WI38 (cell line): ENCODE data around the gene TCAP.
"Not testable (repeated sequence)": the region's sequence is repeated elsewhere in the genome, so short reads cannot be mapped to it uniquely, and the experiment has no call there.

Source experiments
- H3K4me3 ChIP-seq: 2 replicates; pipeline ENCODE4 v1.5.1; 2011; ENCODE audit warnings: low read depth, mild to moderate bottlenecking, control low read depth, low read length
- CTCF ChIP-seq: IDR thresholded peaks from 2 replicates; pipeline ENCODE4 v1.5.1; 2012; ENCODE audit warnings: low read depth, mild to moderate bottlenecking, control low read depth, low read length

TCAP gene

GRCh38 chr17:39706383-39706782 lies 41.2 kb downstream of the TCAP start:
- no peak overlapping the region for H3K4me3 ChIP-seq
- no peak for TF ChIP-seq CTCF

- no peak overlapping the region for H3K4me3 ChIP-seq
- no peak for TF ChIP-seq CTCF
Measured at GRCh38 chr17:39706921-39707337, 41.8 kb downstream of the TCAP start.

DNA sequence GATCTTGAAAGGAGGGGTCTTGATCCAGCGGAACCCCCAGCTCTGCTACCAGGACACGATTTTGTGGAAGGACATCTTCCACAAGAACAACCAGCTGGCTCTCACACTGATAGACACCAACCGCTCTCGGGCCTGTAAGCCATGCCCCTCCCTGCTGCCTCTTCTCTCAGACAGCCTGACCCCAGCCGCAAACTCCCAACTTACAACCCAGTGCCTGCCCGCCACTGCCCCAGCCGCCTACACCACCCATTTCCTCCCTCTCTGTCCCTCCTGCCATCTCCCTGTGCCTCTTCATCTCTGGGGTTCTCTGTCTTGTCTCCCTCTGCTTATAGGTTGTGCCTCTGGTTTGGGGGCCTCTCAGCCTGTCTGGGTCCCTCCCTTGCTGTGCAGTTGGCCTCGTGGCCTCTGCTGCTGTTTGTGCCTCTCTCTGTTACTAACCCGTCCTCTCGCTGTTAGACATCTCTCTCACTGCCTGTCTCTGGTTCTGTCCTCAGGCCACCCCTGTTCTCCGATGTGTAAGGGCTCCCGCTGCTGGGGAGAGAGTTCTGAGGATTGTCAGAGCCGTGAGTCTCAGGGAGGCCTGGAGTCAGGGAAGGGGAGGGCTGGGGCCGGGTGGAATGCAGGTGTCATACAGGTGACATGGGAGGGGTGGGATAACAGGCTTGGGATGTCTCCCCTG lies 44.3 kb downstream of the TCAP start:
- no peak overlapping the region for H3K4me3 ChIP-seq
- no peak for TF ChIP-seq CTCF

DNA sequence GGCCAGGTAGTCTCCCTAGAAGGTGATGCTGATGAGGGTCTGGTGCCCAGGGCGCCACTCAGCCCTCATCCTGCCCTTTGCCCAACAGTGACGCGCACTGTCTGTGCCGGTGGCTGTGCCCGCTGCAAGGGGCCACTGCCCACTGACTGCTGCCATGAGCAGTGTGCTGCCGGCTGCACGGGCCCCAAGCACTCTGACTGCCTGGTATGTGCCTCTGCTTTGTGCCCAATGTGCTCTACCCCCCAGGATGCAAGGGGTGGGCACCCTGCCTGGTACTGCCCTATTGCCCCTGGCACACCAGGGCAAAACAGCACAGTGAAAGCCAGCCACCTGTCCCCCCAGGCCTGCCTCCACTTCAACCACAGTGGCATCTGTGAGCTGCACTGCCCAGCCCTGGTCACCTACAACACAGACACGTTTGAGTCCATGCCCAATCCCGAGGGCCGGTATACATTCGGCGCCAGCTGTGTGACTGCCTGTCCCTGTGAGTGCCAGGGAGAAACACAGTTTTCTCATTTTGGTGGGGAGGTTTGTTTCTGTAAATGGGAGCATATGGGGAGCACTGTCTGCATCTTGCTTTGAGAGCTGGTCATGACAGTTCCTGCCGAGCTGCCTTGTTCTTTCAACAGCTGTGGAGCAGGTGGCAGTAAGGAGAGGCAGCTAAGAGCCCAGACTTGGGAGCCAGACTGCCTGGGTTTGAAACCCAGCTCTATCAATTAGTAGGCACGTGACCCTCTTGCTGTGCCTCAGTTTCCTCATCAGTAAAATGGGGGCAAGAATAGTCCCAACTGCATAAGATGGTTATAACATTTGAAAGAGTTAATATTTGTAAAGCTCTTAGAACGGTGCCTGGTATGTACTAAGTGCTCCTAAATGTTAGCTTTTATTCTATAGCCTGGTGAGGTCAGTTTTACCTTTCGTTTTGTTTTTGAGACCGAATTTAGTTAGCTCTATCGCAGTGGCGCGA lies 45.1 kb downstream of the TCAP start:
- no peak overlapping the region for H3K4me3 ChIP-seq
- no peak for TF ChIP-seq CTCF

GRCh38 chr17:39711071-39711470 lies 45.9 kb downstream of the TCAP start:
- H3K4me3 ChIP-seq: not testable (repeated sequence)

DNA sequence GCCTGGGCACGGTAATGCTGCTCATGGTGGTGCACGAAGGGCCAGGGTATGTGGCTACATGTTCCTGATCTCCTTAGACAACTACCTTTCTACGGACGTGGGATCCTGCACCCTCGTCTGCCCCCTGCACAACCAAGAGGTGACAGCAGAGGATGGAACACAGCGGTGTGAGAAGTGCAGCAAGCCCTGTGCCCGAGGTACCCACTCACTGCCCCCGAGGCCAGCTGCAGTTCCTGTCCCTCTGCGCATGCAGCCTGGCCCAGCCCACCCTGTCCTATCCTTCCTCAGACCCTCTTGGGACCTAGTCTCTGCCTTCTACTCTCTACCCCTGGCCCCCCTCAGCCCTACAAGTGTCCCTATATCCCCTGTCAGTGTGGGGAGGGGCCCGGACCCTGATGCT lies 46.7 kb downstream of the TCAP start:
- no peak for TF ChIP-seq CTCF
- H3K4me3 ChIP-seq: no peak overlapping the region

DNA sequence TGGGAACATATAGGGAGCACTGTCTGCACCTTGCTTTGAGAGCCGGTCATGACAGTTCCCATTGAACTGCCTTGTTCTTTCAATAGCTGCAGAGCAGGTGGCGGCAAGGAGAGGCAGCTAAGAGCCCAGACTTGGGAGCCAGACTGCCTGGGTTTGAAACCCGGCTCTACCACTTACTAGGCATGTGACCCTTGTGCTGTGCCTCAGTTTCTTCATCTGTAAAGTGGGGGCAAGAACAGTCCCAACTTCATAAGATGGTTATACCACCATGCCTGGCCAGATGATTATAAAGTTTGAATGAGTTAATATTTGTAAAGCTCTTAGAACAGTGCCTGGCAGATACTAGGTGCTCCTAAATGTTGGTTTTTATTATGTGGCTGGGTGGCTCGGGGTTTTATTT lies 49.1 kb downstream of the TCAP start:
- no peak overlapping the region for H3K4me3 ChIP-seq
- no peak for TF ChIP-seq CTCF
